GM19452 (cell line): Measurements from ENCODE around the gene CARD11.

ENCODE experiments used
- ATAC-seq: cut with Tn5 transposase; IDR thresholded peaks from one replicate; pipeline ENCODE4 v1.9.1; 2021; ENCODE audit not compliant: unreplicated experiment

The CARD11 gene

DNA sequence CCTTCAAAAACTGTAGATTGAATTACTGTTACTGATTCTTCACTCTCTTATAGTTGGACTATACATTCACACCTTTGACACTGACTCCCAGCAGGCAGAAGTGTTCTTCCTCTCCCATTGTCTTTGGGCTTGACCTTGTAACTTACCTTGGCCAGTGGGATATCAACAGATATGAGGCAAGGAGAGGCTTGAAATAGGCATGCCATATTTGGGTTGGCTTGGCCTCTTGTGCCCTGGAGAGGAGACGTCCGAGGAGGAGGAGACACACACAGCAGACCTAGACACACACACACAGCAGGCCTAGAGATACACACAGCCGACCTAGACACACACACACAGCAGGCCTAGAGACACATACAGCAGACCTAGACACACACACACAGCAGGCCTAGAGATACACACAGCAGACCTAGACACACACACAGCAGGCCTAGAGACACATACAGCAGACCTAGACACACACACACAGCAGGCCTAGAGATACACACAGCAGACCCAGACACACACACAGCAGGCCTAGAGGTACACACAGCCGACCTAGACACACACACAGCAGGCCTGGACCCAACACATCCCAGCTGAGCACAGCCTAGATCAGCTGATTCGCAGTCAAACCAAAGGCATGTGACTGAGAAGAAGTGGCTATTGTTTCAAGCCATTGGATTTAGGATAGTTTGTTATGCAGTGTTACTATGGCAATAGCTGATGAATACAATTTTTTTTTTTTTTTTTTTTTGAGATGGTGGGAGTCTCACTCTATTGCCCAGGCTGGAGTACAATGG, 187.1 kb downstream of the CARD11 start:
- no peak for ATAC-seq
